Lung (tissue), 12 donors: ENCODE measurements around the gene NLGN1. TPM values are rescaled to one million over a fixed set of nuclear protein-coding genes. Genes with fewer than 3 reads are reported as not detected.
A peak's percentile ranks its signal among the peaks of the same experiment; 100 is the strongest.

Experiments
- ATAC-seq: fragments of 200-7000 bp; cut with Tn5 transposase; one replicate; pipeline ENCODE4 v1.9.1; 2020; ENCODE audit warnings: moderate number of reproducible peaks; ENCODE audit not compliant: insufficient read depth, low FRiP score
- DNase-seq, 3 donors: peaks; one replicate each; pipeline ENCODE4 v3.0.0-alpha.2; 2013 to 2017
- H3K27ac ChIP-seq, 2 donors: one replicate each; pipeline ENCODE4 v1.5.1; 2013; ENCODE audit warnings: mild to moderate bottlenecking in 2 of 2, moderate library complexity in 2 of 2, control low read depth in 1 of 2, inconsistent platforms in 1 of 2, low read depth in 1 of 2, low read length in 1 of 2
- H3K27me3 ChIP-seq, 3 donors: one replicate each; pipeline ENCODE4 v1.5.1; 2013; ENCODE audit warnings: low read length in 2 of 3; ENCODE audit not compliant: control insufficient read depth in 3 of 3, insufficient read depth in 3 of 3
- H3K36me3 ChIP-seq, 4 donors: one replicate each; pipeline ENCODE4 v1.5.1; 2013; ENCODE audit warnings: low read length in 4 of 4, mild to moderate bottlenecking in 1 of 4, moderate library complexity in 1 of 4; ENCODE audit not compliant: control insufficient read depth in 4 of 4, insufficient read depth in 4 of 4
- H3K4me1 ChIP-seq, 5 donors: one replicate each; pipeline ENCODE4 v1.5.1; 2013; ENCODE audit warnings: low read length in 5 of 5, mild to moderate bottlenecking in 2 of 5, moderate library complexity in 1 of 5; ENCODE audit not compliant: control insufficient read depth in 5 of 5, insufficient read depth in 5 of 5
- H3K4me3 ChIP-seq: one replicate; pipeline ENCODE4 v1.5.1; 2013; ENCODE audit warnings: mild to moderate bottlenecking, control low read depth, moderate library complexity
- H3K9ac ChIP-seq, 2 donors: one replicate each; pipeline ENCODE4 v1.5.1; 2013; ENCODE audit warnings: low read length in 2 of 2, control low read depth in 1 of 2; ENCODE audit not compliant: insufficient read depth in 1 of 2
- H3K9me3 ChIP-seq, 4 donors: one replicate each; pipeline ENCODE4 v1.5.1; 2013; ENCODE audit warnings: low read length in 3 of 4, mild to moderate bottlenecking in 1 of 4, moderate library complexity in 1 of 4; ENCODE audit not compliant: control insufficient read depth in 4 of 4, insufficient read depth in 3 of 4
- CTCF ChIP-seq: IDR thresholded peaks from 2 replicates; pipeline ENCODE4 v1.5.1; 2012; ENCODE audit warnings: mild to moderate bottlenecking; ENCODE audit errors: control extremely low read depth, extremely low read depth
- WGBS, 2 donors: extraction: QIAGEN DNeasy Blood & Tissue Kit; methylation state at CpG; one replicate each; pipeline ENCODE4 v1.1.7; 2013; 5-methylcytosine and 5-hydroxymethylcytosine counted together
- polyA plus RNA-seq, 2 donors: library from polyadenylated mRNA; stranded (reverse); fragments of 200-250 nt; gene quantifications; one replicate each; pipeline ENCODE4 v1.2.1, GENCODE V29; 2013
- total RNA-seq, 2 donors: library from RNA; depleted of rRNA in 1 of 2; stranded (reverse); fragments of >200 nt in 1 of 2; gene quantifications; one replicate each; pipeline ENCODE4 v1.2.1, GENCODE V29; 2014 to 2021
- donor health status: control.
- donor health status: control.
- donor health status: Bipolar disorder and iron deficiency.
- donor health status: healthy.
- donor health status: DM: yes; HTN: yes; CAD: no.

The NLGN1 gene
- total and polyA plus RNA-seq, 4 donors, result 0.24 to 22.2 (median 1.9) TPM

GRCh38 chr3:174146008-174146407 is 748.5 kb downstream of the NLGN1 start:
- Histone ChIP-seq H3K36me3 (no peaks in the 10 kb centered on the region), H3K9ac (no peak overlapping the region), H3K4me3 (no peak overlapping the region), H3K9me3 (no peaks in the 10 kb centered on the region), H3K27ac (no peak overlapping the region), H3K27me3 (no peaks in the 10 kb centered on the region), H3K4me1 (no peaks in the 10 kb centered on the region)
- DNase-seq, result no peak
- 88 to 89% methylated on average over 1 of the region's 1 CpG for WGBS, 2 donors
- TF ChIP-seq CTCF, result no peak
- ATAC-seq, result no peak

- Histone ChIP-seq H3K27me3 (no peaks in the 10 kb centered on the region), H3K4me3 (no peak overlapping the region), H3K9me3 (no peaks in the 10 kb centered on the region), H3K36me3 (no peaks in the 10 kb centered on the region), H3K9ac (no peak overlapping the region), H3K27ac (no peak overlapping the region), H3K4me1 (no peaks in the 10 kb centered on the region)
- no peak for TF ChIP-seq CTCF
- DNase-seq (no peak), ATAC-seq (no peak)
Observed at GRCh38 chr3:174147798-174148197, 750.3 kb downstream of the NLGN1 start.

DNA sequence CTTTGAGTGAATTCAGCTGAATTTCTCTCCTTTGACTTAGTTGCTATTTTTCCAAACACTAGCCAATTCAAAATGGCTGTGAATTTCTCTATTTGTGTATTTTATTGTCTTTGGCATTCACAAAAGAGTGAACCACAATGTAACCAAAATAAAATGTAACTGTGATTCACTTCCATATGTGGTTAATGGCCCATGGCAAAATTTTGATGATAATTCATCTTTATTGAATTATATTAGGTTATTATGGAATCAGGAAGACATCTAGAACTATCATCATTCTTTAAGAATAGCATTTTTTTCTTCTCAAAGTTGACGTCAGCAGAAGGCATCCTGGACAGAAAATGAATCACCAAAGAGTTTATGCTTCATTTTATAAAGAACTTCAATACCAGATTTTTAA is 756.3 kb downstream of the NLGN1 start:
- Histone ChIP-seq H3K9me3 (no peaks in the 10 kb centered on the region), H3K36me3 (no peaks in the 10 kb centered on the region), H3K27ac (no peak overlapping the region), H3K4me1 (no peaks in the 10 kb centered on the region), H3K4me3 (no peak overlapping the region), H3K27me3 (no peaks in the 10 kb centered on the region), H3K9ac (no peak overlapping the region)
- no peak for TF ChIP-seq CTCF
- ATAC-seq (no peak), DNase-seq (no peak)
- 89 to 90% methylated on average over 1 of the region's 1 CpG for WGBS, 2 donors

GRCh38 chr3:174156200-174156599 is 758.7 kb downstream of the NLGN1 start:
- Histone ChIP-seq H3K27me3 (no peaks in the 10 kb centered on the region), H3K36me3 (no peaks in the 10 kb centered on the region), H3K4me1 (no peaks in the 10 kb centered on the region), H3K27ac (peak overlapping the region in 1 of 2 donors; percentile 41), H3K9ac (no peak overlapping the region), H3K4me3 (no peak overlapping the region), H3K9me3 (no peaks in the 10 kb centered on the region)
- no peak for DNase-seq
- WGBS, 2 donors, result 79 to 81% methylated on average over 7 of the region's 7 CpGs
- no peak for TF ChIP-seq CTCF
- no peak for ATAC-seq
